Measurements from ENCODE around the gene TMEM191C.
"Not testable (repeated sequence)": the region's sequence is repeated elsewhere in the genome, so short reads cannot be mapped to it uniquely, and the experiment has no call there.

GRCh38 chr22:21418974-21419638 lies 48.1 kb upstream of the TMEM191C start:
- not testable (repeated sequence) for TF ChIP-seq CTCF (conservative IDR thresholded peaks at IDR 0.05); EZH2 (IDR thresholded peaks at IDR 0.05; ENCODE audit: low read depth)

Measured in PC-9 (cell line).